GM23338 (cell line): ENCODE data around the gene AHI1. TPM values are rescaled to one million over a fixed set of nuclear protein-coding genes. Genes with fewer than 3 reads are reported as not detected.

Experiments used
- ATAC-seq: fragments of 200-7000 bp; cut with Tn5 transposase; 3 replicates; pipeline ENCODE4 v1.9.1; 2020
- DNase-seq: peaks from one replicate; pipeline ENCODE4 v3.0.0-alpha.2; 2015; ENCODE audit warnings: low spot score
- H2AFZ ChIP-seq: fragments of 200-600 bp; sonication (generic); 2 replicates; pipeline ENCODE4 v1.8.0; 2016; ENCODE audit warnings: antibody characterized with exemption, mild to moderate bottlenecking, moderate library complexity
- H3F3A ChIP-seq: fragments of 200-600 bp; sonication (generic); replicated peaks from 2 replicates; pipeline ENCODE4 v1.8.0; 2017; ENCODE audit warnings: antibody characterized with exemption, mixed run types, low read depth
- H3K27ac ChIP-seq: fragments of 200-600 bp; sonication (generic); 2 replicates; pipeline ENCODE4 v1.6.1; 2016; ENCODE audit warnings: low read depth
- H3K27me3 ChIP-seq: fragments of 200-600 bp; sonication (generic); 2 replicates; pipeline ENCODE4 v1.8.0; 2016; ENCODE audit warnings: mild to moderate bottlenecking, mixed run types, moderate library complexity; ENCODE audit not compliant: insufficient read depth
- H3K36me3 ChIP-seq: fragments of 200-600 bp; sonication (generic); 2 replicates; pipeline ENCODE4 v1.8.0; 2016; ENCODE audit warnings: mild to moderate bottlenecking; ENCODE audit not compliant: insufficient read depth
- H3K4me1 ChIP-seq: fragments of 200-600 bp; sonication (generic); 2 replicates; pipeline ENCODE4 v1.8.0; 2016; ENCODE audit warnings: mild to moderate bottlenecking, moderate library complexity; ENCODE audit not compliant: insufficient read depth
- H3K4me2 ChIP-seq: fragments of 200-600 bp; sonication (generic); 2 replicates; pipeline ENCODE4 v1.7.1; 2017; ENCODE audit warnings: mixed run types
- H3K4me3 ChIP-seq: fragments of 200-600 bp; sonication (generic); 2 replicates; pipeline ENCODE4 v1.6.1; 2016; ENCODE audit warnings: mixed run types
- H3K79me2 ChIP-seq: fragments of 200-600 bp; sonication (generic); replicated peaks from 2 replicates; pipeline ENCODE4 v1.8.0; 2017; ENCODE audit warnings: mild to moderate bottlenecking; ENCODE audit not compliant: insufficient read depth
- H3K9me2 ChIP-seq: fragments of 200-600 bp; sonication (generic); 2 replicates; pipeline ENCODE4 v1.8.0; 2017; ENCODE audit not compliant: insufficient read depth
- H4K20me1 ChIP-seq: fragments of 200-600 bp; sonication (generic); replicated peaks from 2 replicates; pipeline ENCODE4 v1.8.0; 2017; ENCODE audit warnings: mild to moderate bottlenecking; ENCODE audit not compliant: insufficient read depth
- H3K27ac Mint-ChIP-seq: 2 replicates; pipeline ENCODE4 v1.8.0; 2020; ENCODE audit warnings: inconsistent platforms, mild to moderate bottlenecking, moderate library complexity, mixed read lengths
- H3K27me3 Mint-ChIP-seq: 3 replicates; pipeline ENCODE4 v1.8.0; 2022; ENCODE audit warnings: low read depth, mild to moderate bottlenecking, moderate library complexity, mixed read lengths, inconsistent platforms; ENCODE audit not compliant: insufficient read depth, poor library complexity
- H3K36me3 Mint-ChIP-seq: 3 replicates; pipeline ENCODE4 v1.8.0; 2021; ENCODE audit warnings: low read depth, mild to moderate bottlenecking, inconsistent platforms, moderate library complexity, mixed read lengths
- H3K4me1 Mint-ChIP-seq: 3 replicates; pipeline ENCODE4 v1.8.0; 2020; ENCODE audit warnings: mild to moderate bottlenecking, inconsistent platforms, mixed read lengths
- H3K4me3 Mint-ChIP-seq: 3 replicates; pipeline ENCODE4 v1.8.0; 2021; ENCODE audit warnings: moderate library complexity, mild to moderate bottlenecking, inconsistent platforms, mixed read lengths
- H3K9me3 Mint-ChIP-seq: 3 replicates; pipeline ENCODE4 v1.8.0; 2020; ENCODE audit warnings: moderate library complexity, mild to moderate bottlenecking, inconsistent platforms, mixed read lengths
- CREB1 ChIP-seq: fragments of 250-450 bp; sonication (Bioruptor Pico); IDR thresholded peaks from 2 replicates; pipeline ENCODE4 v1.5.0; 2020; ENCODE audit warnings: low read depth, mild to moderate bottlenecking, moderate library complexity
- EZH2 ChIP-seq: fragments of 200-600 bp; sonication (generic); IDR thresholded peaks from one replicate; pipeline ENCODE4 v1.8.0; 2017; ENCODE audit warnings: antibody characterized with exemption, mild to moderate bottlenecking, low read depth; ENCODE audit not compliant: unreplicated experiment
- EZH2phosphoT487 ChIP-seq: fragments of 200-600 bp; sonication (generic); IDR thresholded peaks from one replicate; pipeline ENCODE4 v1.8.1; 2018; ENCODE audit warnings: antibody characterized with exemption; ENCODE audit not compliant: unreplicated experiment
- JUNB ChIP-seq: IDR thresholded peaks from one replicate; pipeline ENCODE4 v1.6.1; 2016; ENCODE audit warnings: antibody characterized with exemption; ENCODE audit not compliant: unreplicated experiment
- NANOG ChIP-seq: IDR thresholded peaks from 2 replicates; pipeline ENCODE4 v1.6.1; 2016; ENCODE audit warnings: antibody characterized with exemption, borderline replicate concordance
- POLR2AphosphoS5 ChIP-seq: IDR thresholded peaks from 2 replicates; pipeline ENCODE4 v1.6.1; 2016; ENCODE audit warnings: antibody characterized with exemption, low read depth
- STAT1 ChIP-seq: IDR thresholded peaks from one replicate; pipeline ENCODE4 v1.6.1; 2016; ENCODE audit warnings: antibody characterized with exemption; ENCODE audit not compliant: unreplicated experiment
- ZNF114 ChIP-seq: fragments of 250-450 bp; sonication (Bioruptor Pico); IDR thresholded peaks from 2 replicates; pipeline ENCODE4 v1.5.0; 2020; ENCODE audit warnings: mild to moderate bottlenecking, moderate library complexity
- ZNF331 ChIP-seq: fragments of 250-450 bp; sonication (Bioruptor Pico); IDR thresholded peaks from 2 replicates; pipeline ENCODE4 v1.5.0; 2020; ENCODE audit warnings: low read depth, mild to moderate bottlenecking, moderate library complexity
- polyA plus RNA-seq: library from polyadenylated mRNA; unstranded; fragments of >200 nt; fragmentation: Nextera tagmentation; extraction: Ambion mirVana; gene quantifications from 2 replicates; pipeline ENCODE4 v1.2.1, GENCODE V29; 2016
- total RNA-seq: library from RNA; depleted of rRNA; stranded (reverse); fragments of >200 nt; shearing (Covaris generic); gene quantifications from 2 replicates; pipeline ENCODE4 v1.2.3, GENCODE V29; 2014
- TF ChIP-seq, protein P1 (sequence below), 2 experiments: fragments of 200-600 bp in 1 of 2; sonication (generic) in 1 of 2; conservative IDR thresholded peaks; 2 replicates each; pipeline versions ENCODE4 v1.5.1 to v1.6.1; 2016 to 2017; ENCODE audit warnings: antibody characterized with exemption in 2 of 2, low read depth in 2 of 2, mild to moderate bottlenecking in 2 of 2, moderate library complexity in 1 of 2
- TF ChIP-seq, protein P2 (sequence below): IDR thresholded peaks from 2 replicates; pipeline ENCODE4 v1.6.1; 2016; ENCODE audit warnings: antibody characterized with exemption
- TF ChIP-seq, protein P3 (sequence below): fragments of 250-450 bp; sonication (Bioruptor Pico); IDR thresholded peaks from 2 replicates; pipeline ENCODE4 v1.5.0; 2020; ENCODE audit warnings: mild to moderate bottlenecking, moderate library complexity
- TF ChIP-seq, protein P4 (sequence below): IDR thresholded peaks from one replicate; pipeline ENCODE4 v1.6.1; 2018; ENCODE audit warnings: antibody characterized with exemption; ENCODE audit not compliant: unreplicated experiment

Gene AHI1
- total and polyA plus RNA-seq, 2 experiments from 2014 or later, result 19.8 to 72.9 TPM

DNA sequence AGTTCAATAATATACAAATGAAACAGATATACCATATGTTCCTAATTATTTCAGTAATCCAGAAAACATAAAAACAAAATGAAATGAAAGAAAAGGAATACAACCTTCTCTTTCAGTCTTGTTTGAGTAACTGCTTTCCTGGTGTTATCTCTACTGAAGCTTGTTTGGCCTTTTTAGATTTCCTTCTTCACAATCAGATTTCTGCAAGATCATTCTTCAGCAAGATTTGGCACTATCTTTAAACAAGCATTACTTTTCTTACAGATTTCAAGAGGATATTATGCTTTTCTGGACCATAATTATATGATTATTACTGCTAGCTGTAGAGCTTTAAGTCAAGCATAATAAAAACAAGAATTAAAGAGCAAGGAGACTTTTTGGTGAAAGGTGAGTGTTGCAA, 196.2 kb downstream of the AHI1 start:
- Histone ChIP-seq H3K79me2 (no peaks in the 10 kb centered on the region), H3K27me3 (no peaks in the 10 kb centered on the region), H3K9me2 (no peaks in the 10 kb centered on the region), H3K27ac (no peak overlapping the region), H3F3A (no peaks in the 10 kb centered on the region), H3K4me2 (no peak overlapping the region), H4K20me1 (no peaks in the 10 kb centered on the region), H2AFZ (no peak overlapping the region), H3K4me3 (no peak overlapping the region), H3K36me3 (no peaks in the 10 kb centered on the region), H3K4me1 (no peaks in the 10 kb centered on the region)
- Mint-ChIP-seq H3K4me3 (no peak overlapping the region), H3K9me3 (no peaks in the 10 kb centered on the region), H3K27ac (no peak overlapping the region), H3K27me3 (no peaks in the 10 kb centered on the region), H3K36me3 (no peaks in the 10 kb centered on the region), H3K4me1 (peaks cover 4% of the 10 kb centered on the region; the same call in 2 of the 3 replicates)
- DNase-seq (no peak), ATAC-seq (no peak)
- TF ChIP-seq ZNF331 (CRISPR knock-in tag), result no peak
- TF ChIP-seq EZH2phosphoT487, result no peak
- TF ChIP-seq STAT1, result no peak
- TF ChIP-seq ZNF114 (CRISPR knock-in tag), result no peak
- TF ChIP-seq POLR2AphosphoS5, result no peak
- TF ChIP-seq, protein P1, sequence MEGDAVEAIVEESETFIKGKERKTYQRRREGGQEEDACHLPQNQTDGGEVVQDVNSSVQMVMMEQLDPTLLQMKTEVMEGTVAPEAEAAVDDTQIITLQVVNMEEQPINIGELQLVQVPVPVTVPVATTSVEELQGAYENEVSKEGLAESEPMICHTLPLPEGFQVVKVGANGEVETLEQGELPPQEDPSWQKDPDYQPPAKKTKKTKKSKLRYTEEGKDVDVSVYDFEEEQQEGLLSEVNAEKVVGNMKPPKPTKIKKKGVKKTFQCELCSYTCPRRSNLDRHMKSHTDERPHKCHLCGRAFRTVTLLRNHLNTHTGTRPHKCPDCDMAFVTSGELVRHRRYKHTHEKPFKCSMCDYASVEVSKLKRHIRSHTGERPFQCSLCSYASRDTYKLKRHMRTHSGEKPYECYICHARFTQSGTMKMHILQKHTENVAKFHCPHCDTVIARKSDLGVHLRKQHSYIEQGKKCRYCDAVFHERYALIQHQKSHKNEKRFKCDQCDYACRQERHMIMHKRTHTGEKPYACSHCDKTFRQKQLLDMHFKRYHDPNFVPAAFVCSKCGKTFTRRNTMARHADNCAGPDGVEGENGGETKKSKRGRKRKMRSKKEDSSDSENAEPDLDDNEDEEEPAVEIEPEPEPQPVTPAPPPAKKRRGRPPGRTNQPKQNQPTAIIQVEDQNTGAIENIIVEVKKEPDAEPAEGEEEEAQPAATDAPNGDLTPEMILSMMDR (conservative IDR thresholded peaks at IDR 0.05; ENCODE audit: low read depth in 2 of 2), result no peak
- TF ChIP-seq EZH2, result no peak
- TF ChIP-seq, protein P2, sequence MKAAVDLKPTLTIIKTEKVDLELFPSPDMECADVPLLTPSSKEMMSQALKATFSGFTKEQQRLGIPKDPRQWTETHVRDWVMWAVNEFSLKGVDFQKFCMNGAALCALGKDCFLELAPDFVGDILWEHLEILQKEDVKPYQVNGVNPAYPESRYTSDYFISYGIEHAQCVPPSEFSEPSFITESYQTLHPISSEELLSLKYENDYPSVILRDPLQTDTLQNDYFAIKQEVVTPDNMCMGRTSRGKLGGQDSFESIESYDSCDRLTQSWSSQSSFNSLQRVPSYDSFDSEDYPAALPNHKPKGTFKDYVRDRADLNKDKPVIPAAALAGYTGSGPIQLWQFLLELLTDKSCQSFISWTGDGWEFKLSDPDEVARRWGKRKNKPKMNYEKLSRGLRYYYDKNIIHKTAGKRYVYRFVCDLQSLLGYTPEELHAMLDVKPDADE, result no peak
- TF ChIP-seq, protein P3, sequence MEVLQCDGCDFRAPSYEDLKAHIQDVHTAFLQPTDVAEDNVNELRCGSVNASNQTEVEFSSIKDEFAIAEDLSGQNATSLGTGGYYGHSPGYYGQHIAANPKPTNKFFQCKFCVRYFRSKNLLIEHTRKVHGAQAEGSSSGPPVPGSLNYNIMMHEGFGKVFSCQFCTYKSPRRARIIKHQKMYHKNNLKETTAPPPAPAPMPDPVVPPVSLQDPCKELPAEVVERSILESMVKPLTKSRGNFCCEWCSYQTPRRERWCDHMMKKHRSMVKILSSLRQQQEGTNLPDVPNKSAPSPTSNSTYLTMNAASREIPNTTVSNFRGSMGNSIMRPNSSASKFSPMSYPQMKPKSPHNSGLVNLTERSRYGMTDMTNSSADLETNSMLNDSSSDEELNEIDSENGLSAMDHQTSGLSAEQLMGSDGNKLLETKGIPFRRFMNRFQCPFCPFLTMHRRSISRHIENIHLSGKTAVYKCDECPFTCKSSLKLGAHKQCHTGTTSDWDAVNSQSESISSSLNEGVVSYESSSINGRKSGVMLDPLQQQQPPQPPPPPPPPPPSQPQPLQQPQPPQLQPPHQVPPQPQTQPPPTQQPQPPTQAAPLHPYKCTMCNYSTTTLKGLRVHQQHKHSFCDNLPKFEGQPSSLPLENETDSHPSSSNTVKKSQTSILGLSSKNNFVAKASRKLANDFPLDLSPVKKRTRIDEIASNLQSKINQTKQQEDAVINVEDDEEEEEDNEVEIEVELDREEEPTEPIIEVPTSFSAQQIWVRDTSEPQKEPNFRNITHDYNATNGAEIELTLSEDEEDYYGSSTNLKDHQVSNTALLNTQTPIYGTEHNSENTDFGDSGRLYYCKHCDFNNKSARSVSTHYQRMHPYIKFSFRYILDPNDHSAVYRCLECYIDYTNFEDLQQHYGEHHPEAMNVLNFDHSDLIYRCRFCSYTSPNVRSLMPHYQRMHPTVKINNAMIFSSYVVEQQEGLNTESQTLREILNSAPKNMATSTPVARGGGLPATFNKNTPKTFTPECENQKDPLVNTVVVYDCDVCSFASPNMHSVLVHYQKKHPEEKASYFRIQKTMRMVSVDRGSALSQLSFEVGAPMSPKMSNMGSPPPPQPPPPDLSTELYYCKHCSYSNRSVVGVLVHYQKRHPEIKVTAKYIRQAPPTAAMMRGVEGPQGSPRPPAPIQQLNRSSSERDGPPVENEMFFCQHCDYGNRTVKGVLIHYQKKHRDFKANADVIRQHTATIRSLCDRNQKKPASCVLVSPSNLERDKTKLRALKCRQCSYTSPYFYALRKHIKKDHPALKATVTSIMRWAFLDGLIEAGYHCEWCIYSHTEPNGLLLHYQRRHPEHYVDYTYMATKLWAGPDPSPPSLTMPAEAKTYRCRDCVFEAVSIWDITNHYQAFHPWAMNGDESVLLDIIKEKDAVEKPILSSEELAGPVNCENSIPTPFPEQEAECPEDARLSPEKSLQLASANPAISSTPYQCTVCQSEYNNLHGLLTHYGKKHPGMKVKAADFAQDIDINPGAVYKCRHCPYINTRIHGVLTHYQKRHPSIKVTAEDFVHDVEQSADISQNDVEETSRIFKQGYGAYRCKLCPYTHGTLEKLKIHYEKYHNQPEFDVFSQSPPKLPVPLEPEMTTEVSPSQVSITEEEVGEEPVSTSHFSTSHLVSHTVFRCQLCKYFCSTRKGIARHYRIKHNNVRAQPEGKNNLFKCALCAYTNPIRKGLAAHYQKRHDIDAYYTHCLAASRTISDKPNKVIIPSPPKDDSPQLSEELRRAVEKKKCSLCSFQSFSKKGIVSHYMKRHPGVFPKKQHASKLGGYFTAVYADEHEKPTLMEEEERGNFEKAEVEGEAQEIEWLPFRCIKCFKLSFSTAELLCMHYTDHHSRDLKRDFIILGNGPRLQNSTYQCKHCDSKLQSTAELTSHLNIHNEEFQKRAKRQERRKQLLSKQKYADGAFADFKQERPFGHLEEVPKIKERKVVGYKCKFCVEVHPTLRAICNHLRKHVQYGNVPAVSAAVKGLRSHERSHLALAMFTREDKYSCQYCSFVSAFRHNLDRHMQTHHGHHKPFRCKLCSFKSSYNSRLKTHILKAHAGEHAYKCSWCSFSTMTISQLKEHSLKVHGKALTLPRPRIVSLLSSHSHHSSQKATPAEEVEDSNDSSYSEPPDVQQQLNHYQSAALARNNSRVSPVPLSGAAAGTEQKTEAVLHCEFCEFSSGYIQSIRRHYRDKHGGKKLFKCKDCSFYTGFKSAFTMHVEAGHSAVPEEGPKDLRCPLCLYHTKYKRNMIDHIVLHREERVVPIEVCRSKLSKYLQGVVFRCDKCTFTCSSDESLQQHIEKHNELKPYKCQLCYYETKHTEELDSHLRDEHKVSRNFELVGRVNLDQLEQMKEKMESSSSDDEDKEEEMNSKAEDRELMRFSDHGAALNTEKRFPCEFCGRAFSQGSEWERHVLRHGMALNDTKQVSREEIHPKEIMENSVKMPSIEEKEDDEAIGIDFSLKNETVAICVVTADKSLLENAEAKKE (CRISPR knock-in tag), result no peak
- TF ChIP-seq, protein P4, sequence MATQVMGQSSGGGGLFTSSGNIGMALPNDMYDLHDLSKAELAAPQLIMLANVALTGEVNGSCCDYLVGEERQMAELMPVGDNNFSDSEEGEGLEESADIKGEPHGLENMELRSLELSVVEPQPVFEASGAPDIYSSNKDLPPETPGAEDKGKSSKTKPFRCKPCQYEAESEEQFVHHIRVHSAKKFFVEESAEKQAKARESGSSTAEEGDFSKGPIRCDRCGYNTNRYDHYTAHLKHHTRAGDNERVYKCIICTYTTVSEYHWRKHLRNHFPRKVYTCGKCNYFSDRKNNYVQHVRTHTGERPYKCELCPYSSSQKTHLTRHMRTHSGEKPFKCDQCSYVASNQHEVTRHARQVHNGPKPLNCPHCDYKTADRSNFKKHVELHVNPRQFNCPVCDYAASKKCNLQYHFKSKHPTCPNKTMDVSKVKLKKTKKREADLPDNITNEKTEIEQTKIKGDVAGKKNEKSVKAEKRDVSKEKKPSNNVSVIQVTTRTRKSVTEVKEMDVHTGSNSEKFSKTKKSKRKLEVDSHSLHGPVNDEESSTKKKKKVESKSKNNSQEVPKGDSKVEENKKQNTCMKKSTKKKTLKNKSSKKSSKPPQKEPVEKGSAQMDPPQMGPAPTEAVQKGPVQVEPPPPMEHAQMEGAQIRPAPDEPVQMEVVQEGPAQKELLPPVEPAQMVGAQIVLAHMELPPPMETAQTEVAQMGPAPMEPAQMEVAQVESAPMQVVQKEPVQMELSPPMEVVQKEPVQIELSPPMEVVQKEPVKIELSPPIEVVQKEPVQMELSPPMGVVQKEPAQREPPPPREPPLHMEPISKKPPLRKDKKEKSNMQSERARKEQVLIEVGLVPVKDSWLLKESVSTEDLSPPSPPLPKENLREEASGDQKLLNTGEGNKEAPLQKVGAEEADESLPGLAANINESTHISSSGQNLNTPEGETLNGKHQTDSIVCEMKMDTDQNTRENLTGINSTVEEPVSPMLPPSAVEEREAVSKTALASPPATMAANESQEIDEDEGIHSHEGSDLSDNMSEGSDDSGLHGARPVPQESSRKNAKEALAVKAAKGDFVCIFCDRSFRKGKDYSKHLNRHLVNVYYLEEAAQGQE, result no peak
- TF ChIP-seq JUNB, result no peak
- no peak for TF ChIP-seq NANOG
- no peak for TF ChIP-seq CREB1 (CRISPR knock-in tag)
